Renal cortical epithelial cell (primary cell): Measurements from ENCODE around the gene PEX11B. TPM values are rescaled to one million over a fixed set of nuclear protein-coding genes. Genes with fewer than 3 reads are reported as not detected.

Experiments used
- DNase-seq: peaks from one replicate; pipeline ENCODE4 v3.0.0-alpha.2; 2011; ENCODE audit warnings: low read depth
- total RNA-seq: library from RNA; depleted of rRNA; stranded (reverse); fragments of >200 nt; gene quantifications from 2 replicates; pipeline ENCODE4 v1.2.3, GENCODE V29; 2014

Gene PEX11B
- total RNA-seq, 1 donor from 2014 or later: 40.6 TPM

DNA sequence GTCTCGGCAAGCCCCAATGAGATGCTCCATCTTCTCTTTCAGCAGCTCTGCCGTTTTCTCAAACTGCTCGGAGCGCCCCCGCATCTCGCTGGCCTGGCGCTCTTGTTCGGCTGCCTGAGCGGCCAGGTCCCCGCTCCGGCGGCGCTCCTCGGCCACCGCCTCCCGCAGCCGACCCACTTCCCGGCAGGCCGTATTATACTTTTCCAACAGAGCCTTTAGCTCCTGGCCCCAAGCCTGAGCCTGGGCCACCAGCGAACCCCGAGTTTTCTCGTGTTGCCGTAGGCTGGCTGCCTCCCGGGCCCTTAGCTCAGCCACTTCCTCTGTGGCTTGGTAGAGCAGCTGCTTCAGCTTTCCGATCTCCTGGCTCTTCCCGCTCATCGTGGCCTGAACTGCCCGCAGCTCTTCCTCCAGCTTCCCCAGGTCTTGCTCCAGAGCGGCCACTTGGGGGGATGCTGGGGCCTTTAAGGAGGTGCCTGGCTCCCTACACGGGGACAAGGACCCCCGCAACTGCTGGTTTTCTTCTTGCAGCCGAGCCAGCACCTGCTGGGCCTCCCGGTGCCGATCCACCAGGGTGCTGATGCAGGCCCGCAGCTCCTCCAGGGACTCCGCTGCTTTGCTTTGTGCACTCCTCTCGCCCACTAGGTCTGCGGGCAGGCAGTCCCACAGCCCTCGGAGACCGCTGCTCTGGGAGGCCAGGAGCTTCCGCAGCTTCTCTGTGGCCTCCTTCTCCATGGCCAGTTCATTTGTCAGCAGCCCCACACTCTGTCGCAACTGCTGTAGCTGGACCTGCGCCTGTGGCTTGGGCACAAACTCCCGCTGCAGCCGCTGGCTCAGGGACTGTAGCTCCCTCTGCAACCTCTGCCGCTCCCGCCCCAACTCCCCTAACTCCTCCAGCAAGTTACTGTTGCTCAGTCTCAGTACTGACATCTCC, 46.3 kb downstream of the PEX11B start:
- no peak for DNase-seq

DNA sequence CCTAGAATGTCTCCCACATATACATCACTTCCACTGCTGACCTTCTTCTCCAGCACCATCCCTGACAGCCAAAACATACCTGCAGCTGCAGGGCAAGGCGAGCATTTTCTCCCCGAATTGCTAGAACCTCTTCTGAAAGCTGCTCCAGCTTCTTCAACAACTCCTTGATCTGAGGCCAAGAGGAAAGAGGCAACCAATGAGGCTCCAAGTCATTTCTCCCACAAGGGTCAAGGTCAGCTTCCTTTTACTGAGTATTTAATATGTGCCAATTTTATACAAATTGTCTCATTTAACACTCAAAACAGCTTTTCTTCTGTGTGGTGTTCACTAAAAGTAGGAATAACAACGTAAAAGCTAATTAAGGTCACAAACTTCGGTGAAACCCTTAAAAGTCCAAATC, 50.3 kb downstream of the PEX11B start:
- no peak for DNase-seq

DNA sequence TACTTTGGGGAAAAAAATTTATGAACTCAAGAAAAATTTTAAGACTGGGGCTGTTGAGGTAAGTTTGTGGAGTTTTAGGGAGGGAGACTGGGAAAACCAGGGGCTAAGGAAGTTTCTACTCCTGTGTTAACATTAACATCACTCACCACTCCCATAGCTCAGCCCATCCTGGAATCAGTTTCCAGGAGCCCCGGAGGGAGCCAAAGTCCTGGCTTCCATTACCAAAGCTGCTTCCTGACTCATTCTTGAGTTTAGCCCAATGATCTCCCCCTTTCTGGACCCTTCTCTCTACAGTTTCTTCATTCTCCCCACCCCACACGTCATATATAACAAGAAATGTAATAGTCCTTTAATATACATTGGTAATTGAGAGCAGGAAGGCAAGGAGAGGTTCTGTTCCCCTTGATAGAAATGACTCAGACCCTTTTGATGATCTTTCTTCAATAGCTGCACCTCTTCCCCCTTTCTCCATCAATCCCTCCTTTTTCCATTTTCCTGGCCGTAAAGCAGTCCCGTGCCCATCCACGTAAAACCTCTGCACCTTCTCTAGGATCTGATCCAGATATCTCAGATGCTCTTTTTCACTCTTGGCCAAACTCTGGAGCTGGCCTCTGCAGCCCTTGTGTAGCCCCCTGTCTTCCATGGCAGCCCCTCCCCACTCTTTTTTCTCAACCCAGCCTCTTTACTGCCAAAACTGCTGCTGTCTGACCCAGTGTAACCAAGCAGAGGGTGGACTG, 55.1 kb downstream of the PEX11B start:
- no peak for DNase-seq

Other genes starting within 250 kb of the PEX11B start
- gene PDZK1, start 211.3 kb downstream of the PEX11B start, total RNA-seq: 34.4 and 229 TPM in 2 replicates
- gene CD160, start 199.2 kb downstream of the PEX11B start, total RNA-seq: 0.20 TPM in 1 of 2 replicates, not detected in the other
- 17.7 and 28.7 TPM in 2 replicates for gene RNF115, start 94.6 kb downstream of the PEX11B start, total RNA-seq
- gene POLR3C, start 94.5 kb downstream of the PEX11B start, total RNA-seq: 43.1 and 48.8 TPM in 2 replicates
- 5.6 and 9.2 TPM in 2 replicates for gene NUDT17, start 73.1 kb downstream of the PEX11B start, total RNA-seq
- gene PIAS3, start 59.6 kb downstream of the PEX11B start, total RNA-seq: 5.9 and 17.0 TPM in 2 replicates
- gene ANKRD35, start 32.9 kb downstream of the PEX11B start, total RNA-seq: 0.10 TPM in 1 of 2 replicates, not detected in the other
- gene ITGA10, start 8.7 kb downstream of the PEX11B start, total RNA-seq: under 0.01 and 0.65 TPM in 2 replicates
- 209 and 238 TPM in 2 replicates for gene RBM8A, start 8.8 kb upstream of the PEX11B start, total RNA-seq
- gene LIX1L, start 39.3 kb upstream of the PEX11B start, total RNA-seq: 15.8 TPM in 2 replicates
- 0.15 TPM in 1 of 2 replicates, not detected in the other for gene ANKRD34A, start 45.9 kb upstream of the PEX11B start, total RNA-seq
- 8.9 and 12.4 TPM in 2 replicates for gene POLR3GL, start 46.0 kb upstream of the PEX11B start, total RNA-seq
- gene TXNIP, start 77.9 kb upstream of the PEX11B start, total RNA-seq: 294 and 1,145 TPM in 2 replicates
- not detected in 2 replicates for gene HJV, start 103.0 kb upstream of the PEX11B start, total RNA-seq
- 1.0 and 2.2 TPM in 2 replicates for gene NBPF10, start 226.1 kb upstream of the PEX11B start, total RNA-seq